ENCODE results near the gene SV2A. TPM values are rescaled to one million over a fixed set of nuclear protein-coding genes. Genes with fewer than 3 reads are reported as not detected.
"Not testable (repeated sequence)": the region's sequence is repeated elsewhere in the genome, so short reads cannot be mapped to it uniquely, and the experiment has no call there.

The SV2A gene
- total and polyA plus RNA-seq, 8 donors = 3.3 to 7.9 (median 6.2) TPM

DNA sequence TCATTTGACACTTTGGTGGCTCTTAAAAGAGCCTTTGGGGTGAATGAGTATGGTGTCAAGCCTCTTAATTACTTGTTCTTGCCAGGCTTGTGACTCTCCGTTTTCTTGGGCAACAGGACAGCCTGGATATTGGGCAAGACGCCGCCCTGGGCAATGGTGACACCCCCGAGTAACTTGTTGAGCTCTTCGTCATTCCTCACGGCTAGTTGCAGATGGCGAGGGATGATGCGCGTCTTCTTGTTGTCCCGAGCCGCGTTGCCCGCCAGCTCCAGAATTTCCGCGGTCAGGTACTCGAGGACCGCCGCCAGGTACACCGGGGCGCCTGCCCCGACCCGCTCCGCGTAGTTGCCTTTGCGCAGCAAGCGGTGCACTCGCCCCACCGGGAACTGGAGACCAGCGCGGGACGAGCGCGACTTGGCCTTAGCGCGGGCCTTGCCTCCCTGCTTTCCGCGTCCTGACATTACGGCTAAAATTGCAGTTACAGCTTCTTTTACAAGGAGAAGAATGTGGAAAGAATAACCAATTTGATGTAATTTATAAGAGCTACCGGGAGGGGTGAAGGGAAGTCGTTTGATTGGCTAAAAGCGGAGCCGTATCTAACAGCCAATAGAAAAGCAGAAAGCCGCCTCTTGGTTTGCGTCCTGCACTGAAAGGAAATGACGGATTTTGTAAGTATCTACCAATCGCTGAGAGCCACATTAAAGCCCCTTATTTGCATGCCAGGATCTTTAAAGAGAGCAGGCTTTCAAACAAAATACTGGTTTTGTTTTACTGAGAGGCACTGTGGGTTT is 30.0 kb downstream of the SV2A start:
- Histone ChIP-seq H3K27me3 (no peaks in the 10 kb centered on the region), H3K27ac (peak overlapping the region; percentile 97 to 100), H3K9me3 (no peaks in the 10 kb centered on the region), H3K36me3 (no peaks in the 10 kb centered on the region), H3K4me3 (peak overlapping the region; percentile 56 to 61), H3K4me1 (peaks cover 4 to 28% of the 10 kb centered on the region in 2 donors)
- intact Hi-C loops (cut with DNase I) = no loop called here
- DNase-seq = peak; percentile 80 to 97 (median 90)
- ATAC-seq = peak; percentile 68
- peak in 1 of 2 donors; percentile 8 for TF ChIP-seq CTCF (IDR thresholded peaks at IDR 0.05)

DNA sequence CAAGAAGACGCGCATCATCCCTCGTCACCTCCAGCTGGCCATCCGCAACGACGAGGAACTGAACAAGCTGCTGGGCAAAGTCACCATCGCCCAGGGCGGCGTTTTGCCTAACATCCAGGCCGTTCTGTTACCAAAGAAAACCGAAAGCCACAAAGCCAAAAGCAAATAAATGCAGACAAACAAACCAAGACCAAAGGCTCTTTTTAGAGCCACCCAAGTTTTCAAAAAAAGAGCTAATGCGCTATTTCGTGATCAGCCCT is 30.5 kb downstream of the SV2A start:
- H3K9me3 ChIP-seq; ATAC-seq; H3K36me3 ChIP-seq; H3K27me3 ChIP-seq; DNase-seq; intact Hi-C loops (cut with DNase I): not testable (repeated sequence)
- Histone ChIP-seq H3K4me3 (peak overlapping the region; percentile 56 to 61), H3K4me1 (peaks cover 4 to 28% of the 10 kb centered on the region in 2 donors), H3K27ac (peak overlapping the region; percentile 97 to 100)

DNA sequence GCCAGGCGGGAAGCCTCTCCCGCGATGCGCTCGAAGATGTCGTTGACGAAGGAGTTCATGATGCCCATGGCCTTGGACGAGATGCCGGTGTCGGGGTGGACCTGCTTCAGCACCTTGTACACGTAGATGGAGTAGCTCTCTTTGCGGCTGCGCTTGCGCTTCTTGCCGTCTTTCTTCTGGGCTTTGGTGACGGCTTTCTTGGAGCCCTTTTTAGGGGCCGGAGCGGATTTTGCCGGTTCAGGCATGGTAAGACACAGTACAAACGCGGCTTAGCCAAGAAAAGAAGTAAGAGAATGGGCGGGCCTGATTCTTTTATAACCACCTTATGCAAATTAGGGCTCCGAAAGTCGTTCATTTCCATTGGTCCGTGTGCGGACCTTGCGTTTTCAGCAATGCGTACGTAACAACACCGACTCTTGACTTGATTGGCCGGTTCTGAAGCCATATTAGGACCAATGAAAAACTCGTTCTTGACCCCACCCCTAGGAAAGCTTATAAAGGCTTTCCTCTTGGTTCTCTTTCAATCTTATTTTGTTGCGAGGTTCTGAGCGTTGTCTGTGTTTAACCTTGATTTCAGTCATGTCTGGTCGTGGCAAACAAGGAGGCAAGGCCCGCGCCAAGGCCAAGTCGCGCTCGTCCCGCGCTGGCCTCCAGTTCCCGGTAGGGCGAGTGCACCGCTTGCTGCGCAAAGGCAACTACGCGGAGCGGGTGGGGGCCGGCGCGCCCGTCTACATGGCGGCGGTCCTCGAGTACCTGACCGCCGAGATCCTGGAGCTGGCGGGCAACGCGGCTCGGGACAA is 31.0 kb downstream of the SV2A start:
- ATAC-seq (peak; percentile 75), DNase-seq (peak; percentile 84 to 99 (median 94))
- Histone ChIP-seq H3K27me3 (no peaks in the 10 kb centered on the region), H3K4me3 (peak overlapping the region; percentile 57 to 61), H3K36me3 (no peaks in the 10 kb centered on the region), H3K9me3 (no peaks in the 10 kb centered on the region), H3K27ac (peak overlapping the region; percentile 97 to 100), H3K4me1 (peaks cover 4 to 28% of the 10 kb centered on the region in 2 donors)
- TF ChIP-seq CTCF (IDR thresholded peaks at IDR 0.05) = no peak
- intact Hi-C loops (cut with DNase I) = no loop called here

- H3K27me3 ChIP-seq; intact Hi-C loops (cut with DNase I); H3K9me3 ChIP-seq; H3K36me3 ChIP-seq: not testable (repeated sequence)
- Histone ChIP-seq H3K27ac (peak overlapping the region; percentile 93 to 100), H3K4me1 (peaks cover 4 to 28% of the 10 kb centered on the region in 2 donors), H3K4me3 (peak overlapping the region; percentile 57 to 61)
- DNase-seq (peak in 2 of 4 donors; percentile 40 to 76), ATAC-seq (peak; percentile 0)
Observed at GRCh38 chr1:149886121-149886395, 31.6 kb downstream of the SV2A start.

DNA sequence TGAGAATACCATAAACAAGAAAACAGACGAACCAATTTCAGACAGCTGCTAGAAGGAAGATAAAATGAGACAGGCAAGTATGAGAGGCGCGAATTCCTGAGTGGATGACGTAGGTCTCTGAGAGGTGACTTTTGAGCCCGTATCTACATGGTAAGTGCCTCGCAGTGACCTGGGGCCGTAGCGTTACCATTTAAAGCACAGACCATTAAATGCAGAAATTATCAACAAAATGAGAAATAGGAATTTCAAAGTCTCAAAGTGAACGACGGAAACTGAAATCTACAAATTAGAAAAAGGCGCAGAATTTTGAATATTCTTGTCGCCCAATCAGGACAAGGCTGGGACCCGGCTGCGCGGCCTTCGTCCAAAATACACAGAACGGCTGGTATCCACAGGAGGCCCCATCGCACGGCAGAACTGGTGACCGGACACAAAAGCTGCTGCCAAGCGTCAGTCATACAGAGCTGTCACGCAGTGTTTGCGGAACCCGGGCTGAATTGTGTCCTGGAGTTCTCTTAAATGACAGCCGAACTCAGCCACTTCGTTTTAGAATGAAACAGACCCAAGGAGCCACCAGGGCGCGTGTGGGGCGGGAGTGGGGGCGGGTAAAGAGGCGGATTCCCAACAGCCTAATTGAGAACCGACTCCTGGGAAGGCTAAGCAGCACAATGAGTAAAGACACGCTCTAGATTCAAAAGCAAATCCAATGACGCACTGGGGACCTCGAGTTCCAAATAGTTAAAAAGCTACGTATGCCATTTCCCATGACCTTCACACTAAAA is 32.1 kb downstream of the SV2A start:
- peaks cover 4 to 28% of the 10 kb centered on the region in 2 donors for H3K4me1 ChIP-seq
- DNase-seq (peak; percentile 83 to 92 (median 90)), ATAC-seq (peak; percentile 59)
- H3K4me3 ChIP-seq = peak overlapping the region; percentile 57 to 61
- peak overlapping the region; percentile 93 to 100 for H3K27ac ChIP-seq
- no peaks in the 10 kb centered on the region for H3K9me3 ChIP-seq
- no peaks in the 10 kb centered on the region for H3K36me3 ChIP-seq
- no peaks in the 10 kb centered on the region for H3K27me3 ChIP-seq
- TF ChIP-seq CTCF (IDR thresholded peaks at IDR 0.05) = peak in 1 of 2 donors; percentile 8
- intact Hi-C loops (cut with DNase I) = no loop called here

All from left lung (tissue), 10 donors.